HEK293 (cell line): ENCODE data around the gene MAGOHB.

Source experiments
- CTCF ChIP-seq: fragments of 450-650 bp; formaldehyde crosslinking; IDR thresholded peaks from 2 replicates; pipeline ENCODE4 v1.5.1; 2016; ENCODE audit warnings: missing biosample characterization, missing genetic modification characterization
- GLI4 ChIP-seq: fragments of 450-650 bp; formaldehyde crosslinking; IDR thresholded peaks from 2 replicates; pipeline ENCODE4 v1.5.1; 2016; ENCODE audit warnings: missing biosample characterization, missing genetic modification characterization
- HOXA7 ChIP-seq: sonication (generic); formaldehyde crosslinking; IDR thresholded peaks from 2 replicates; pipeline ENCODE4 v1.8.1; 2022; ENCODE audit warnings: missing genetic modification reagents, borderline replicate concordance
- KLF16 ChIP-seq: fragments of 450-650 bp; formaldehyde crosslinking; IDR thresholded peaks from 2 replicates; pipeline ENCODE4 v1.5.1; 2017; ENCODE audit warnings: missing biosample characterization, missing genetic modification characterization
- REPIN1 ChIP-seq: fragments of 450-650 bp; formaldehyde crosslinking; IDR thresholded peaks from 2 replicates; pipeline ENCODE4 v1.5.1; 2017; ENCODE audit warnings: missing biosample characterization, missing genetic modification characterization, low read depth
- ZNF138 ChIP-seq: fragments of 450-650 bp; formaldehyde crosslinking; IDR thresholded peaks from 2 replicates; pipeline ENCODE4 v1.5.1; 2016; ENCODE audit warnings: missing biosample characterization, missing genetic modification characterization, borderline replicate concordance
- ZNF274 ChIP-seq, 2 experiments: fragments of 200-500 bp in 1 of 2; fragments of 450-650 bp in 1 of 2; sonication (Bioruptor generic) in 1 of 2; formaldehyde crosslinking in 1 of 2; IDR thresholded peaks; 2 replicates each; pipeline versions ENCODE4 v1.5.1 to v1.6.1; 2014 to 2016; ENCODE audit warnings: borderline replicate concordance in 1 of 2, inconsistent platforms in 1 of 2, low read length in 1 of 2, missing biosample characterization in 1 of 2, missing genetic modification characterization in 1 of 2
- TF ChIP-seq, protein P1 (sequence below): fragments of 450-650 bp; formaldehyde crosslinking; IDR thresholded peaks from 2 replicates; pipeline ENCODE4 v1.5.1; 2017; ENCODE audit warnings: missing biosample characterization, missing genetic modification characterization

DNA sequence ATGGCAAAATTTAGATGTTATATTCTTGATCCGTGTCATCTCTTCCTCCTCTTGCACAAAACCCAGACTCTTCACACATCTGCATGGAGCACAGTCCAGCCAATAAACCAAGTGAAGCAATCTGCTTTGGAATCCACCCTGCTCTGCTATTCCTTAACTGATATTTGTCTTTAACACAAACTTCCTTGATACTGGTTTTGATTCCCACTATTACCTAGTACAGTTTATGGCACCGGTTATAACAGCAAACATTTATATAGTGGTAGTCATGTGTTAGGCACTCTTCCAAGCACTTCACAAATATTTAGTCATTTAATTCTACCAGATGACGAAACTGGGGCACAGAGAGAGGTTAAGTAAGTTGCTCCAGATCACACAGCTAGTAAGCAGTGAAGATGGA, 47.9 kb upstream of the MAGOHB start:
- TF ChIP-seq REPIN1 (tag by site-specific recombination) (no peak), ZNF274 (IDR thresholded peaks at IDR 0.05; ENCODE audit: low read length) (no peak), ZNF274 (tag by site-specific recombination; IDR thresholded peaks at IDR 0.05; ENCODE audit: borderline replicate concordance) (no peak), CTCF (no peak), ZNF138 (tag by site-specific recombination) (no peak), GLI4 (tag by site-specific recombination) (no peak), HOXA7 (CRISPR knock-in tag) (no peak), KLF16 (tag by site-specific recombination) (no peak)
- TF ChIP-seq, protein P1, sequence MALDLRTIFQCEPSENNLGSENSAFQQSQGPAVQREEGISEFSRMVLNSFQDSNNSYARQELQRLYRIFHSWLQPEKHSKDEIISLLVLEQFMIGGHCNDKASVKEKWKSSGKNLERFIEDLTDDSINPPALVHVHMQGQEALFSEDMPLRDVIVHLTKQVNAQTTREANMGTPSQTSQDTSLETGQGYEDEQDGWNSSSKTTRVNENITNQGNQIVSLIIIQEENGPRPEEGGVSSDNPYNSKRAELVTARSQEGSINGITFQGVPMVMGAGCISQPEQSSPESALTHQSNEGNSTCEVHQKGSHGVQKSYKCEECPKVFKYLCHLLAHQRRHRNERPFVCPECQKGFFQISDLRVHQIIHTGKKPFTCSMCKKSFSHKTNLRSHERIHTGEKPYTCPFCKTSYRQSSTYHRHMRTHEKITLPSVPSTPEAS (tag by site-specific recombination), result no peak
